SU-DHL-6 (cell line): ENCODE data around the gene VPS4B.
A peak's percentile ranks its signal among the peaks of the same experiment; 100 is the strongest.
"Not testable (repeated sequence)": the region's sequence is repeated elsewhere in the genome, so short reads cannot be mapped to it uniquely, and the experiment has no call there.

Source experiments
- H2AFZ ChIP-seq: fragments of 200-600 bp; sonication (generic); 2 replicates; pipeline ENCODE4 v1.6.1; 2014; ENCODE audit warnings: low read depth, mild to moderate bottlenecking, moderate library complexity, mixed read lengths, antibody characterized with exemption, low read length; ENCODE audit not compliant: severe bottlenecking
- H3F3A ChIP-seq: fragments of 200-600 bp; shearing (Covaris generic); 2 replicates; pipeline ENCODE4 v1.6.0; 2016; ENCODE audit warnings: antibody characterized with exemption, mild to moderate bottlenecking; ENCODE audit not compliant: insufficient read depth
- H3K27ac ChIP-seq: fragments of 200-600 bp; sonication (generic); 2 replicates; pipeline ENCODE4 v1.5.1; 2016; ENCODE audit warnings: low read depth, mild to moderate bottlenecking, low read length, moderate library complexity, mixed read lengths
- H3K27me3 ChIP-seq: fragments of 200-600 bp; sonication (generic), shearing (Covaris generic); 2 replicates; pipeline ENCODE4 v1.6.0; 2014; ENCODE audit warnings: mild to moderate bottlenecking, low read length
- H3K36me3 ChIP-seq: fragments of 200-600 bp; sonication (generic); 2 replicates; pipeline ENCODE4 v1.6.1; 2014; ENCODE audit warnings: mild to moderate bottlenecking, low read length, mixed read lengths
- H3K4me2 ChIP-seq: fragments of 300-600, 200-600 bp; shearing (Covaris generic), sonication (generic); 2 replicates; pipeline ENCODE4 v1.6.0; 2014; ENCODE audit warnings: low read length, low read depth, mild to moderate bottlenecking; ENCODE audit not compliant: poor library complexity, severe bottlenecking
- H3K4me3 ChIP-seq: fragments of 200-600 bp; sonication (generic); 2 replicates; pipeline ENCODE4 v1.5.1; 2014; ENCODE audit warnings: antibody characterized with exemption, low read length, mild to moderate bottlenecking, mixed read lengths; ENCODE audit not compliant: insufficient read depth, poor library complexity, severe bottlenecking
- H3K79me2 ChIP-seq: fragments of 200-600 bp; sonication (generic); 2 replicates; pipeline ENCODE4 v1.6.1; 2014; ENCODE audit warnings: mild to moderate bottlenecking, low read length, moderate library complexity; ENCODE audit not compliant: insufficient read depth
- H3K9ac ChIP-seq: fragments of 200-600 bp; sonication (generic); 2 replicates; pipeline ENCODE4 v1.7.0; 2014; ENCODE audit warnings: mild to moderate bottlenecking, low read length
- H3K9me2 ChIP-seq: fragments of 200-600 bp; sonication (generic); replicated peaks from 2 replicates; pipeline ENCODE4 v1.6.1; 2014; ENCODE audit warnings: low read length; ENCODE audit not compliant: insufficient read depth
- H3K9me3 ChIP-seq: fragments of 200-600 bp; sonication (generic); 2 replicates; pipeline ENCODE4 v1.6.1; 2014; ENCODE audit warnings: low read length, mixed read lengths; ENCODE audit not compliant: insufficient read depth
- H4K20me1 ChIP-seq: fragments of 200-600 bp; sonication (generic); 2 replicates; pipeline ENCODE4 v1.6.1; 2014; ENCODE audit warnings: low read depth, mild to moderate bottlenecking, antibody characterized with exemption, low read length, moderate library complexity, mixed read lengths
- EZH2phosphoT487 ChIP-seq: fragments of 200-600 bp; sonication (generic), shearing (Covaris generic); conservative IDR thresholded peaks from 2 replicates; pipeline ENCODE4 v1.6.1; 2018; ENCODE audit warnings: mild to moderate bottlenecking, antibody characterized with exemption, low read length, moderate library complexity, mixed read lengths
- TF ChIP-seq, protein P1 (sequence below): fragments of 200-600 bp; sonication (generic); IDR thresholded peaks from one replicate; pipeline ENCODE4 v1.5.1; 2017; ENCODE audit warnings: antibody characterized with exemption, mild to moderate bottlenecking, low read length, moderate library complexity; ENCODE audit not compliant: insufficient read depth, poor library complexity, severe bottlenecking

VPS4B gene

DNA sequence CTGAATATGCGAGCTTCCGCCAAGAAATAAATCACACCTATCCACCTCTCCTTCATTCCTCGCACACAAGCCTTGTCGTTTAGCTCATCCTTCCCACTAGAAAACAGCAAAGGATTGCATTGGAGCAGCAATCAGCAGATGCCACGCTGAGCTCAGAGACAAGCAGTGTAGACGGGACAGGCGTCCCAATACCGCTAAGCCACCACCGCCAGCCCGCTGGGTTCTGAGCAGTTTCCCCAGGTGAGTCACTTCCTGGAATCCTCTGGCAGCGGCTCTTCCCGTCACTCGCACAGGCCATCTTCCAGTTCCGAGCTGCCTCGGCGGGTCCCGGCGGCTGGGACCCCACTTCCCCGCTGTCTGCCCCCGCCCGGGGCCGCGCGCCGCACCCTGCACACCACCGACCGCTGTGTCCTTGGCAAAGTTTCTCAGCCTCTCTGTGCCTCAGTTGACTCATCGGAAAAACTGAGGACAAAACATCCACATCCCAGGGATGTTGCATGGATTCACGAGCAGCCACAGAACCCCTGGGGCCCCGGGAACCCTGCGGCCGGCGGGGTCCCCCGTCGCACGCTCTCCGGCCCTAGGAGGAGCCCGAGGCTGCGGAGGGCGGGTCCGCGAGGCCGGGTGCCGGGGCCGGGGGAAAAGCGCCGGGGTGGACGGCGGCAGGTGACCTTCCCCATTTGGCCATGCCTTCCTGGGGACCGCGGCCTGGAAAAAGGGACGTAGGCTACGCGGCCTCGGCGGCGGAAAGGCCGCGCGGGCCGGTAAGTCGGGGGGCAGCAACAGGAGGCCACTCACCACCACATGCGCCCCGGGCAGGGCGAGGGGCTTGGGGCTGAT is 55.8 kb downstream of the VPS4B start:
- H3K9ac ChIP-seq = peak overlapping the region; percentile 79
- H3K79me2 ChIP-seq = no peaks in the 10 kb centered on the region
- no peaks in the 10 kb centered on the region for H3K9me2 ChIP-seq

GRCh38 chr18:63365876-63366212 is 56.4 kb downstream of the VPS4B start:
- Histone ChIP-seq H3F3A (no peaks in the 10 kb centered on the region), H2AFZ (peak overlapping the region; percentile 91), H4K20me1 (no peaks in the 10 kb centered on the region), H3K4me2 (peak overlapping the region; percentile 88), H3K9ac (peak overlapping the region; percentile 79), H3K27me3 (no peaks in the 10 kb centered on the region), H3K4me3 (peak overlapping the region; percentile 75), H3K27ac (no peak overlapping the region), H3K9me3 (no peaks in the 10 kb centered on the region), H3K9me2 (no peaks in the 10 kb centered on the region), H3K36me3 (no peaks in the 10 kb centered on the region), H3K79me2 (no peaks in the 10 kb centered on the region)
- TF ChIP-seq, protein P1, sequence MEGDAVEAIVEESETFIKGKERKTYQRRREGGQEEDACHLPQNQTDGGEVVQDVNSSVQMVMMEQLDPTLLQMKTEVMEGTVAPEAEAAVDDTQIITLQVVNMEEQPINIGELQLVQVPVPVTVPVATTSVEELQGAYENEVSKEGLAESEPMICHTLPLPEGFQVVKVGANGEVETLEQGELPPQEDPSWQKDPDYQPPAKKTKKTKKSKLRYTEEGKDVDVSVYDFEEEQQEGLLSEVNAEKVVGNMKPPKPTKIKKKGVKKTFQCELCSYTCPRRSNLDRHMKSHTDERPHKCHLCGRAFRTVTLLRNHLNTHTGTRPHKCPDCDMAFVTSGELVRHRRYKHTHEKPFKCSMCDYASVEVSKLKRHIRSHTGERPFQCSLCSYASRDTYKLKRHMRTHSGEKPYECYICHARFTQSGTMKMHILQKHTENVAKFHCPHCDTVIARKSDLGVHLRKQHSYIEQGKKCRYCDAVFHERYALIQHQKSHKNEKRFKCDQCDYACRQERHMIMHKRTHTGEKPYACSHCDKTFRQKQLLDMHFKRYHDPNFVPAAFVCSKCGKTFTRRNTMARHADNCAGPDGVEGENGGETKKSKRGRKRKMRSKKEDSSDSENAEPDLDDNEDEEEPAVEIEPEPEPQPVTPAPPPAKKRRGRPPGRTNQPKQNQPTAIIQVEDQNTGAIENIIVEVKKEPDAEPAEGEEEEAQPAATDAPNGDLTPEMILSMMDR = no peak
- TF ChIP-seq EZH2phosphoT487 = no peak

More for the DNA sequence above, 55.8 kb downstream of the VPS4B start:
- Histone ChIP-seq H3F3A (no peaks in the 10 kb centered on the region), H3K27ac (no peak overlapping the region), H3K36me3 (no peaks in the 10 kb centered on the region), H4K20me1 (no peaks in the 10 kb centered on the region), H3K27me3 (no peaks in the 10 kb centered on the region), H2AFZ (peak overlapping the region; percentile 91), H3K4me2 (peak overlapping the region; percentile 88), H3K4me3 (peak overlapping the region; percentile 75), H3K9me3 (no peaks in the 10 kb centered on the region)
- TF ChIP-seq, protein P1 = no peak
- no peak for TF ChIP-seq EZH2phosphoT487

DNA sequence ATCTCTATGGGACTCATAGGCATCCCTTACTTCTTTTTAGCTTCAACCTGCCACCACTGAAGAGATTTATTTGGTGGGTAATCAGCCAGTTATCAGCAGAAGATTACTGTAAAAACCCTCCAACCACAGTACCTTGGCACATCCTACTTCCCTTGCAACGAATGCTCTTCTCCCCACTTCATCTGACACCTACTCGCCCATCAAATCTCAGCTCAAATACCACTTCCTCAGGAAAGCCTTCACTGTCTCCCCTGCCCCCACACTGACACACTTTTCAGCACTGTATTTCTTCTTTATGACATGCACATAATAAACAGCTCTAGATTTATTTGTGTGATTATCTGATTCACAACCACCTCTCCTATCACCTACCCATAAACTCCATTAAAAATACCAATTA is 58.3 kb downstream of the VPS4B start:
- H3K4me2 ChIP-seq = no peak overlapping the region
- H3K9me2 ChIP-seq = no peaks in the 10 kb centered on the region
- H3F3A ChIP-seq = no peaks in the 10 kb centered on the region
- H3K79me2 ChIP-seq = no peaks in the 10 kb centered on the region
- H3K27ac ChIP-seq = no peak overlapping the region
- no peak for TF ChIP-seq EZH2phosphoT487
- TF ChIP-seq, protein P1 = no peak
- peaks cover 3% of the 10 kb centered on the region; the same call in 1 of the 2 replicates for H3K36me3 ChIP-seq
- no peaks in the 10 kb centered on the region for H3K27me3 ChIP-seq
- H4K20me1 ChIP-seq = no peaks in the 10 kb centered on the region
- no peak overlapping the region for H3K4me3 ChIP-seq
- H3K9me3 ChIP-seq = no peaks in the 10 kb centered on the region
- H2AFZ ChIP-seq = no peak overlapping the region
- H3K9ac ChIP-seq = no peak overlapping the region

GRCh38 chr18:63363420-63363819 is 58.9 kb downstream of the VPS4B start:
- H3K4me2 ChIP-seq, H3K27me3 ChIP-seq, H3K9me3 ChIP-seq, H4K20me1 ChIP-seq, H3K36me3 ChIP-seq, H3K27ac ChIP-seq, H3F3A ChIP-seq, H3K79me2 ChIP-seq, H3K9me2 ChIP-seq, H2AFZ ChIP-seq, H3K4me3 ChIP-seq, H3K9ac ChIP-seq: not testable (repeated sequence)
